GM18868 (cell line): ENCODE data around the gene SYT13.

Experiments used
- ATAC-seq: cut with Tn5 transposase; IDR thresholded peaks from one replicate; pipeline ENCODE4 v1.9.1; 2021; ENCODE audit warnings: mild to moderate bottlenecking, moderate library complexity; ENCODE audit not compliant: unreplicated experiment

SYT13 gene

DNA sequence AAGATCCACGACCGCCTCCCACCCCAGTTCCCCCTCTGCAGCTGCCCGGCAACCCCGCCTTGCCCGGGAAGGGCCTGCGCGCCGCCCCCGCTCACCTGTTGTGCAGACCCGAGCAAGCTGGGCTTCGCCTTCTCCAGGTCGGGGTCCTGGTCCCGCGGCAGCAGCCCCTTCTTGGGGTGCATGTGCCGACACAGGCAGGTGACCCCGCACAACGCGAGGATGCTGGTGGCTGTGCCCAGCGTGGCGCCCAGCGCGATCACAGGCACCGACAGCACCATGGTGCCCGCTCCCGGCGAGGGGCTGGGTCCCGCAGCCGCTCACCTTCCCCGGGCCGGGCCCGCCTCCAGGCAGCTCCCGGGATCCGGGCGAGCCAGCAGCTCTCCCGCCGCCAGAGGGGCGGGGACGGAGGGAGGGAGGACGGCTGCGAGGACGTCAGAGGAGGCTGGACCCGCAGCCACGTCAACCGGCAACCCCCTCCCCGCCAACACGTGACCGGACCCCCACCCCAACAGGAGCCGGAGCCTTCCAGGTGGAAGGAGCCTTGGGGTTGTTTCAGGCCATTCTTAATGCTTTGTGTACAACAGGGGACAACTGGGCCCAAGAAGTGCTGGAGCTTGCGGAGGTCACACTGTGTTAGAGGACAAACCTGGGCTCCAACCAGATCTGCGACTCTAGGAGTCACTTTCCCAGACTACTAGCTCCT lies at the start of gene SYT13:
SYT13 (minus strand) TSS at position 412 of the 703 bp plus-strand sequence; CDS start at position 278, 134 bp downstream.
- no peak for ATAC-seq

DNA sequence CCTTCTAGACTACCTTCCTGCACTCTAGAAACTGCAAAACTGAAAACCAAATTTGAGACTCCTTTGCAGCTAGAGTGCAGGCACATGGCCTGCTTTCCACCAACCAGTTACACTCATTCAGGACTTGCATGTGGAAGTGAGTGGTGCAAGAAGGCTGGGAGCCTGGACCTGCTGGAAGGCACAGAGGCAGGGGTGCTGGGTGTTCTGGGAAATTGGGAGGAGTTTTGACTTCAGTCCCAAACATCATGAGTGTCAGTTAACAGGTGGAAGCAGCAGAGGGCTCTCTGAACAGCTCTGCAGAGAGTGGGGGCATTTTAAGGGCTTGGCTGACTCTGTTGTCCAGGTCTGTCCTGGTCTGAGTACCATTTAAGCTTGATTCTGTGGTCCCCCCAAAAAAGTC lies 49.3 kb upstream of the SYT13 start:
- ATAC-seq = no peak

- ATAC-seq = no peak
Measured at GRCh38 chr11:45334836-45335235, 48.7 kb upstream of the SYT13 start.

DNA sequence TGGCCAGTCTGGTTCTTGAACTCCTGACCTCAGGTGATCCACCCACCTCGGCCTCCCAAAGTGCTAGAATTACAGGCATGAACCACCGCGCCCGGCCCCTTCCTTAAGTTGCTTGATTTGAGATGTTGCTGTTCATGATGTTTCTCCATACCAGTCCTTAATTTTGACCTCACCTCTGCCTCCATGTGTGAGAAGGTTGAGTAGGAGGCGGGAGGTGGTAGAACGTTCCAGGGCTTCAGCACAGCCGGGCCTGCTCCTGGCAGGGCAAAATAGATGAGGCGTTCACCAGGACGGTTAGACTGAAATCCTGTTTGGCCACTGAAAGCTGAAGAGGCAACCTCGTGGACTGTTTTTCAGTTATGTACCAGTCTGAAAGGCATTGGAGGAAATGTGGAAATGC lies 48.3 kb upstream of the SYT13 start:
- no peak for ATAC-seq

- no peak for ATAC-seq
Measured at GRCh38 chr11:45333001-45333971, 47.1 kb upstream of the SYT13 start.

GRCh38 chr11:45332276-45332934 lies 46.3 kb upstream of the SYT13 start:
- no peak for ATAC-seq

DNA sequence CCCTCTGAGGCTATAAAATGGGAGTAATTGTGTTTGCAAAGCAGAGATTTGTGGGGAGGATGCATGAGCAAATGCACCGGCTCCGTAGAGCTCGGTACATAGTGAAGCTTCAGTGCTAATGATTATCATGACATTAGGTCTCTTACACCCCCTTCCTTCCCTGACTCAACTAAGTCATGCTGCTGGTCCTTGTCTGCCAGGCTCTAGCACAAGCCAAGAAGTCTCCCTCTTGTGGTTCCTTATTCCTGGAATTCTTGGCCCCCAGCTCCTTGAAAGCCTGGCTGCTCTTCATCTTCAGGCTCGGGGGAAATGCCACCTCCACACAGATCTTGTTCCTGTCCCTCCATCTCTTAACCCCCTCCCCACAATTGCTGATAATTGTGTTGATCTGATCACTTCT lies 45.7 kb upstream of the SYT13 start:
- ATAC-seq = no peak

DNA sequence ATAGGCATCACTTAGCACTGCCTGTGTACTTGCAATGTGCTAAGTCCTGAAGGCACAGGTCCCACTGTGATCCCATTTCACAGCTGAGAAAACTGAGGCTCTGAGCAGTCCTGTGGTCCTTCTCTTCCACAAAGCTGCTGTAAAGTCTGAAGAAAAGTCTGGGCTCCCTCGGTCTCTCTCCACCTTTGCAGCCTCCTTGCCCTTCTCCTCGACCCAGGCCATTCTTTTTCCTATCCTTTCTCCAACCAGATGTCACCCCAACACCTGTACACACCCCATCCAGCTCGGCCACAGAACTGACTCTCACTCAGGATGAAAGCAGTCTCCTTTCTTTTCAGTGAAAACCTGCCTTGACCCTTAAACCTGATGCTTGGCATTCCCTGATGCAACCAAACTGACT lies 42.6 kb upstream of the SYT13 start:
- ATAC-seq = no peak

- ATAC-seq = no peak
Measured at GRCh38 chr11:45324459-45324858, 38.3 kb upstream of the SYT13 start.

GRCh38 chr11:45323601-45324249 lies 37.6 kb upstream of the SYT13 start:
- ATAC-seq = no peak

DNA sequence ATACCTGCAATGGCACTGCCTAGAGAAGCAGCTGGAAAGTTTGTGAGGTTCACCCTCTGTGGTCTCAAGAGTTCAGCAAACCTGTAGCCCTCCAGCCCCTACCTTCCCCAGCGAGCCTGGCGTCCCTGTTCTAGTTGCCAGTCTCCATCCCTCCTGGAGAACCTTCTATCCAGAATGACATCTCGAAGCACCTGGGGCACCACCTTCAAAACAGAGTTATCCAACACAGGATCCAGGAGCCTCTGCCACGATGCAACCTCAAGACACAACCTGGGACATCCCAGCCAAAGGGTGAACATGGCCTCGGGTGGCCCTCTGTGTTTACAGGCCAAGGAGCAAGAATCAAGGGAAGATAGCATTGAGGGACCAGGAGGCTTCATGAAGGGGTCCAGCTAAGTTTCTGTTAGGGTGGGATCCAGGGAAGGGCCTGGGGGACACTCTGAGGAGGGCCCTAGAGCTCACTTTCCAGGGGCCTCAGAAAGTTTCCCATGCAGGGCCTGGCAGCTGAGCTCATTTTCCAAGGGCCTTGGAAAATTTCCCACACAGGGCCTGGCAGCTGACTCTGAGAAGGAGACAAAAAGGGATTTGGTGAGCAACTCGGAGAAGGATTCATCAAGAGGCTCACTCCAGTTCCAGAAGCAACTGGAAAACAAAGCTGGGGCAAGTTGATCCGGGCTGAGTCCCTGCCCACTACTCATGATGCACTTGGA lies 36.9 kb upstream of the SYT13 start:
- ATAC-seq = no peak

GRCh38 chr11:45322111-45322705 lies 36.1 kb upstream of the SYT13 start:
- ATAC-seq = no peak

- no peak for ATAC-seq
Measured at GRCh38 chr11:45321669-45322068, 35.5 kb upstream of the SYT13 start.

GRCh38 chr11:45321031-45321595 lies 35.0 kb upstream of the SYT13 start:
- no peak for ATAC-seq

GRCh38 chr11:45320371-45320770 lies 34.2 kb upstream of the SYT13 start:
- no peak for ATAC-seq

DNA sequence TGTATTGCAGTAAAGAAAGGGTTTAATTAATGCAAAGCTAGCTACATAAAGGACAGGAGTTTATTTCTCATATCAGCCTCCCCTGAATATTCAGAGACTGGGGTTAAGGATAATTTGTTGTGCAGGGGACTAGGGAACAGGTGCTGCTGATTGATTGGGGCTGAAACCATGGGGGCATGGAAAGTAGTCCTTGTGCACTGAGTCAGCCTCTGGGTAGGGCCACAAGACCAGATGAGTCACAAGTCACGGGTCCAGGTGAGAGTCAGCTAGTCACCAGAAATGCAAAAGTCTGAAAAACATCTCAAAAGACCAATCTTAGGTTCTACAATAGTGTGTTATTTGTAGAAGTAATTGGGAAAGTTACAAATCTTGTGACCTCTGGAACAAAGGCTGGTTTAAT lies 32.9 kb upstream of the SYT13 start:
- no peak for ATAC-seq

GRCh38 chr11:45318516-45318915 lies 32.4 kb upstream of the SYT13 start:
- no peak for ATAC-seq

DNA sequence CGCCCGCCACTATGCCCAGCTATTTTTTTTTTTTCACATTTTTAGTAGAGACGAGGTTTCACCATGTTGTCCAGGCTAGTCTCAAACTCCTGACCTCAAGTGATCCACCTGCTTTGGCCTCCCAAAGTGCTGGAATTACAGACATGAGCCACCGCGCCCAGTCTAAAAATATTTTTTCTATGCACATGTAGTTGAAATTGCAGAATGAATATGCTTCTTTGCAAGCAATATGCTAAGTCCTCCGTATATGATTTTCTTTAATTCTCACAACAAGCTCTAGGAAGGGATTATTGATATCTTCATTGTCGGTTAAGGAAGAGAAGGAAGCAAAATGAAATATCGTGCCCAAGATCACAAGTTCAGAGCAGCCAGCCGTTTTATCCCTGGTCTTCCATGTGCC lies 30.1 kb upstream of the SYT13 start:
- ATAC-seq = no peak

DNA sequence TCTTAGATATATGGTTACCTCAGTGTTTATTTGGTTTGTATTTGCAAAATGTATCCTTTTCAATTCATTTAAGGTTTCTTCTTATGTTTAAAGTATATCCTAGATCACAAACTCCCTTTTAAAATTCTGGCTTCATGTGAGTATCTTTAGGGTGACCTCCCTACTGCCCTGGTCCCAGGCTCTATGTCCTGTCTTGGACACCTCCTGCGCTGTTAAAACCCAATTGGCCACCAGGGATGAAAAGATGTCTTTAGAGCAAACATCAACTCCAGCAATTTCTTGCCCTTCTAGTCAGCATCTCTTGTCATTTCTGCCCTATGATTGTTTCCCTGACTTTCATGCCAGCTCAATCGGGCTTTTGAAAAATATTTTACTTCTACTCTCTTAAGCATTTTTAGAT lies 28.8 kb upstream of the SYT13 start:
- ATAC-seq = no peak
